GM19043 (cell line): ENCODE data around the gene TLR2.
"Not testable (repeated sequence)": the region's sequence is repeated elsewhere in the genome, so short reads cannot be mapped to it uniquely, and the experiment has no call there.

Experiments
- ATAC-seq: cut with Tn5 transposase; IDR thresholded peaks from one replicate; pipeline ENCODE4 v1.9.1; 2021; ENCODE audit warnings: low read depth; ENCODE audit not compliant: unreplicated experiment

TLR2 gene

DNA sequence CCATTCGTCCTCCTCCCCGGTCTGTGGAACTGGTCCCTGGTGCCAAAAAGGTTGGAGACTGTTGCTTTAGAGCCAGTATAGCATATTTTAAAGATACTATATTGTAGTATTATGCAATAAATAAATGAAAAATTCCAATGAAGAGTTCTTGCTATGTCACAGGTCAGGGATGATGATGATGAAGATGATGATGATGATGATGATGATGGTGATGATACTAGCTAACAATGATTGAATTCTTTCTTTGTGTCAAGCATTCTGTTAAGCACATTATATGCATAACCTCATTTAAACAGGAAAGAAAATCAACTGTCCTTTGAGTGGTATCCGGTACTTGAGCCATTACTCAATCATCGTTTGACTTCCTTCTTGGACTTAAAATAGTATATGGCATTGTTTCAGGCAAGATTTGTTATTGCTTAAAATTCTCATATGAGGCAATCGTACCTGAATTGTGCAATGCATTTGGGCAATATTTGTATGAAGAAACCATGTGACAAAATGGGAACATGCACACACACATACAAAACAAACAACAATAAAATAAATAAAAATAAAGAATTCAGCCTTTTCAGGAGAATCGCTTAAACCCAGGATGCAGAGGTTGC is 22.8 kb upstream of the TLR2 start:
- no peak for ATAC-seq

DNA sequence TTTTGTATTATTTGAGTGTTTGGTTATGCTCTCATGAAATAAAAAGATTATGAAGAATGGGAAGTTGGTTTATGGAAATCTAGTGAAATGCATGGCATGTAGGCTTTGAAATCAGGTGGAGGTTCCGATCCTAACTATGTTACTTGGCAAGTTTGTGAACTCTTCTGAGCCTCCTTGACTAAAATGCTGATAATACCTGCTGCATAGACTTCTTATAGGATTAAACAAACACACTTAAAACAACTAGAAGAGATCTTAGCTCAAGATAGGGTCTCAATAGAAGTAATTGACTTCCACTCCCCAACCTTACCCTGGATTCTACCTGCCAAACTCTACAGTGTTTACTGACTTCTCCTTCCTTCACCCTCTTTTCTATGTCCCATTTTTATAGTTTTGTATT is 22.2 kb upstream of the TLR2 start:
- ATAC-seq, result no peak

DNA sequence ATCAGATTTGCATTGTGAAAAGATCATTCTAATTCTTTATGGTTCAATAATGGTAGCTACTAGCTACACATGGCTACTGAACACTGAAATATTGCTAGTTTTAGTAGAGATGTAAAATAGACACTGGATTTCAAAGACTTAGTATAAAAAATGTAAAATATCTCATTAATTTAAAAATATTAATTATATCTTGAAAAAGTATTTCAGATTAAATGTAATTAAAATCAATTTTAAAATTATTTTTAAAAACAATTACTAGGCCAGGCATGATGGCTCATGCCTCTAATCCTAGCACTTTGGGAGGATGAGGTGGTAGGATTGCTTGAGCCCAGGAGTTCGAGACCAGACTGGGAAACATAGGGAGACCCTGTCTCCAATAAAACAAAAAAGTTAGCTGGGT is 20.4 kb upstream of the TLR2 start:
- ATAC-seq, result no peak

DNA sequence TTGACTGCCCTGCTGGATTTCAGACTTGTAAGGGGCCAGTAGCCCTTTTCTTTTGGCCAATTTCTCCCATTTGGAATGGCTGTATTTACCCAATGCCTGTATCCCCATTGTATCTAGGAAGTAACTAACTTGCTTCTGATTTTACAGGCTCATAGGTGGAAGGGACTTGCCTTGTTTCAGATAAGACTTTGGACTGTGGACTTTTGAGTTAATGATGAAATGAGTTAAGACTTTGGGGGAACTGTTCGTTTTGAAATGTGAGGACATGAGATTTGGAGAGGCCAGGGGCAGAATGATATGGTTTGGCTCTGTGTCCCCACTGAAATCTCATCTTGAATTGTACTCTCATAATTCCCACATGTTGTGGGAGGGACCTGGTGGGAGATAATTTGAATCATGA is 17.6 kb upstream of the TLR2 start:
- ATAC-seq, result not testable (repeated sequence)

DNA sequence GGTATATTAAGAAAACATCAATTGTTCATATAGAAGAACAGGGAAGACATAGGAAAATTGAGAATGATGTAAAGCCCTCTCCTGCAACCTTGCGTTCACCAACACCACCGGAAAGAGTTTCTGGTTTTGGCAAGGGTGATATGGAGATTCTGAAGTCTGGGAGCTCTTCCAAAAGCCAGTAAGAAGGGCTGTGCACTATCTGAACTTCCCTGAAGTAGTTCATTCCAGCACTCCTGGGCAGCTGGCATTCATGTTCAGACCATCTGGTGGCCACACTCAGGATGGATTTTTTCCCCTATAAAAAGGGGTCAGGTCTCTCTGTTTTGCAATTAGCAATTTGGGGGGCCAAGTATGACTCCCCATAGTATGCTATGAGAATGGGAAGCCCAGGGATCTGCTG is 15.4 kb upstream of the TLR2 start:
- no peak for ATAC-seq

DNA sequence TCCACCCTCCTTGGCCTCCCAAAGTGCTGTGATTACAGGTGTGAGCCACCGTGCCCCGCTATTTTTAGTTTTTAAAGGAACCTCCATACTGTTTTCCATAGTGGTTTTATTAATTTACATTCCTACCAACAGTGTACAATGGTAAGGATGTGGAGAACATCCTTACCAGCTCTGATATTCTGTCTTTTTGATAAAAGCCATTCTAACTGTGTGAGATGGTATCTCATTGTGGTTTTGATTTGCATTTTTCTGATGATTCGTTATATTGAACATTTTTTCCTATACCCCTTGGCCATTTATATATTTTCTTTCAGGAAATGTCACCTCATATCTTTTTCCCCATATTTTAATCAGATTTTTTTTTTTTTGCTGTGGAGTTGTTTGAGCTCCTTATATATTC is 14.2 kb upstream of the TLR2 start:
- no peak for ATAC-seq

DNA sequence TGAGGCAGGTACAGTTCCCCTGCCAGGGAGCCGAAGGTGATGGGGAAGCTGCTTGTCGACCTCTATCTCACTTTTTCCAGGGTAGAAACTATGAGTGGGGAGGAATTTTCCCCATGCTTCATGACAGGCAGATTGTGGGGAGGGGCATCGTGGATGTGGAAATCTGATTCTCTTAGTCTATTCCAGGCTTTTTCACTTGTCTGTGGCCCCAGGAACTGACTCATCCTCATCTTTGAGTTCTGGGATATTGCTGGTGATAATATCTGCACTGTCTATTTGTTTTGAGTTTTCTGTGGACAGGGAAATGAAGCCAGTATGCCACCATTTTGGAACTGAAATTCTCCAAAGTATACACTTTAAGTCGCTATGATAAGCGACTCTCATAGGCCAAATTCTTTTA is 7.6 kb upstream of the TLR2 start:
- no peak for ATAC-seq

DNA sequence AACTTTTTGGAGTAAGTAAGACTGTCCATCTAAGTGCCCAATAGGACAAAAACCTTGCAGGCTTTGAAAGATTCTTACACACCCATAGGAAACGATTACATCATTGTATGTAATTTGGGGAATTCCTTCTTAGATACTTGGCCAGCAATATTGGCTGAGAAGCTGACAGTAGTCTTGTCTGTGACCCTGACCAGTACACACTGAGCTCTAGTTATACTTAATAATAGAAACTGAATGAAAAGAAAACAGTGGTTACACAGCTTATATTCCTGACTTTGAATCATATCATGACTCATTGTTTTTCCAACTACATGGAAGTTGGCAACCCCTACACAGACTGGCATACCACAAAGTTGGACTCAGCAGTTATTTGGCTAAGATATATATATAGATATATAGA is 7.1 kb upstream of the TLR2 start:
- ATAC-seq, result no peak

DNA sequence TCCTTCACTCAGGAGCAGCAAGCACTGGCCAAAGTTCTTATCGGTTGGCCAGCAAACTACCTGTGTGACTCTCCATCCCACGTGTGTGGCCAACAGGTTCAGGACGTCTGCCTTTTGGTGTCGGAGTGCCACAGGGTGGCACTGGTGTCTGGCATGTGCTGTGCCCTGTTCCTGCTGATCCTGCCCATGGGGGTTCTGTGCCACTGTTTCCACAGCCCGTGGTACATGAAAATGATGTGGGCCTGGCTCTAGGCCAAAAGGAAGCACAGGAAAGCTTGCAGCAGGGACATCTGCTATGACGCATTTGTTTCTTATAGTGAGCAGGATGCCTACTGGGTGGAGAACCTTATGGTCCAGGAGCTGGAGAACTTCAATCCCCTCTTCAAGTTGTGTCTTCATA is 4.6 kb upstream of the TLR2 start:
- no peak for ATAC-seq

DNA sequence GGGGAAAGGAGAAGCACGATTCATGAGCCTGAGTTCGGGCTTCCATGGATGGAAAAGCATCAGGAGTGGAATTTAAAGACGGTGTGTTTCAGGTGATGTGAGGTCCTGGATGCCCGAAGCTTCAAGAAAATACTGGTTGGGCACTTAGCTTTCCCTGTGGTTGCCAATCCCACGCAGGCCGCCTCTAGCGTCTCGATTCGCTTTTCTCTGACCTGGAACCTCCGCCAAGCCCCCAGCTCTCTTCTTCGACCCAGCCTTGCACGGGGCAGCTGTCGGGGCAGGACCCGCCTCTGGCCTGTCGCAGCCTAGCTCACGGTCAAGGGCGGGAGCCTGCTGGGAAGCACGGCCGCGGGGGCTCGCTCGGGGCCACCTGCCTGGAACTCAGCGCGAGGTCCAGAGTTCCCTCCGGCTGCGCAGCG is 308 bp upstream of the TLR2 start:
- no peak for ATAC-seq

DNA sequence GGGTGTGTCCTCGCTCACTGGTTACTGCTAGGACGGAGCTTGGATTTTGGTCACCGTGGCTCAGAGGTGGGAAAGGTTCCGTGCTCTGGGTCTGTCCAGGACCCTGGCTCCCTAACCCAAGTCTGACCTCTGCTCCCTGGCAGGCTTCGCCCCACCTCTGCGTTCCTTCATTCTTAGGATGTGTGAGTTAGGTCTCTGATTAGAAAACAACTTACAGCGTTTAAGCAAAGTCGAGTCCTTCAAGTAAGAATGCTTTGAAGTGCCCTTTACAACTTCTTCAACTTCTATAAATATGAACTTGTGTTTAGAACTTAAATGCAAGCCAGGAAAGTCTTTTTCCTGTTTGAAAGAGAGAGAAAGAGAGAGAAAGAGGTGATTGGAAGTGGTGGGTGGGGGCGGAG is 891 bp downstream of the TLR2 start:
- ATAC-seq, result peak; percentile 11

DNA sequence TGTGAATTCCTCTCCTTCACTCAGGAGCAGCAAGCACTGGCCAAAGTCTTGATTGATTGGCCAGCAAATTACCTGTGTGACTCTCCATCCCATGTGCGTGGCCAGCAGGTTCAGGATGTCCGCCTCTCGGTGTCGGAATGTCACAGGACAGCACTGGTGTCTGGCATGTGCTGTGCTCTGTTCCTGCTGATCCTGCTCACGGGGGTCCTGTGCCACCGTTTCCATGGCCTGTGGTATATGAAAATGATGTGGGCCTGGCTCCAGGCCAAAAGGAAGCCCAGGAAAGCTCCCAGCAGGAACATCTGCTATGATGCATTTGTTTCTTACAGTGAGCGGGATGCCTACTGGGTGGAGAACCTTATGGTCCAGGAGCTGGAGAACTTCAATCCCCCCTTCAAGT is 20.4 kb downstream of the TLR2 start:
- no peak for ATAC-seq

DNA sequence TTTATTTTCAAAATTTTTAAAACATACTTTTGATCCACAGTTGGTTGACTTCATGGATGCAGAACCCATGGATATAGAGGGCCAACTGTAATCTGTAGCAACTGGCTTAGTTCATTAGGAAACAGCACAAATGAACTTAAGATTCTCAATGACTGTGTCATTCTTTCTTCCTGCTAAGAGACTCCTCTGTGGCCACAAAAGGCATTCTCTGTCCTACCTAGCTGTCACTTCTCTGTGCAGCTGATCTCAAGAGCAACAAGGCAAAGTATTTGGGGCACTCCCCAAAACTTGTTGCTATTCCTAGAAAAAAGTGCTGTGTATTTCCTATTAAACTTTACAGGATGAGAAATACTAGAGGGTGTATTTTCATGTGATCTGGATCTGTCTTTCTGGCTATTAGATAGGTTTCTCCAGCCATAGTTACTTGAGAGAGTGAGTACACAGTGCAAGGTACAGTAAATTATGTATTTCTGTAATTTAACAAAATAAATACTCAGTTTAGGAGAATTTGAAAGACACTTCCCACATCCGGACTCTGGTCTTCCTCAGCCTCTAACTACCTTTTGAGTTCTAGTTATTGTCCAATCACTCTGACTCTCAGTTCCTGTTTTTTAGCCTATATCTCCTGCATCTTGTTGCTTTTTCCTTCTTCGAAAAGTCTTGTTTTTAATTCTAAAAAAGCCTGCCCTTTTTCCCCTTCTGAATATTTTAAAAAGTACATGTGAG is 21.8 kb downstream of the TLR2 start:
- ATAC-seq, result peak; percentile 76

DNA sequence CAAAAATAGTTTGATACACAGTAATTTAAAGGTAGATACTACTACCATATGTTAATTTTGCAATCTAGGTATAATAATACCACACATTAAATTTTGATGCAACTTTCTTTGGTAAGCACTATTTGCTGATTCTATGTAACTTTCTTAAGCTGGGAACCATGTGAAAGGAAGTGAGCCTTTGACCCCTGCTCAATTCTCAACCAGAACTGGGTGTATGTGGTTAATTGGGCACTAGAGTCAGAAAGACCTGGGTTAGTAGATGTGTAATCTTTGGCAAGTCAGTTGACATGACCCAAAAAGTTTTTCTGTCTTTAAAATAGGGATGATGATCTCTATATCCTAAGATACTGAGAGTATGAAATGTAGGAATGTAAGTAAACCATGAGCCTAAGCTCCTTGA is 22.4 kb downstream of the TLR2 start:
- ATAC-seq, result peak; percentile 36

DNA sequence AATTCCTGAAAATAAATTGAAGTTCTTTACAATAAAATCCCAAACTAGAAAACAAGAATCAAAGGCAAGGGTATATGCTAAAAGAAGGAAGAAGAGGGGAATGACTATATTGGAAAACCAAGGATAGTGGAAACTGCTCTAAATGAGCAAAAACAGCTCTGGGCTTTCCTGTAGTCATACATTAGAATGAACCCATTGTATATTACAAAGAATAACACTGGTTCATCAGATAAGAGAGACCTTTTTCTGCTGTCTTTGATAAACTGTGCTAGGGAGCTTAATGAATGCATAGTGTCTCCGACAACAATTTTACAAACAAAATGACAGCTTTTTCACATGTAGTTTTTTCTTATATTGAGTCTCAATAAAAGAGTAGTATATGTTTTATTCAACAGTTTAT is 26.6 kb downstream of the TLR2 start:
- no peak for ATAC-seq

DNA sequence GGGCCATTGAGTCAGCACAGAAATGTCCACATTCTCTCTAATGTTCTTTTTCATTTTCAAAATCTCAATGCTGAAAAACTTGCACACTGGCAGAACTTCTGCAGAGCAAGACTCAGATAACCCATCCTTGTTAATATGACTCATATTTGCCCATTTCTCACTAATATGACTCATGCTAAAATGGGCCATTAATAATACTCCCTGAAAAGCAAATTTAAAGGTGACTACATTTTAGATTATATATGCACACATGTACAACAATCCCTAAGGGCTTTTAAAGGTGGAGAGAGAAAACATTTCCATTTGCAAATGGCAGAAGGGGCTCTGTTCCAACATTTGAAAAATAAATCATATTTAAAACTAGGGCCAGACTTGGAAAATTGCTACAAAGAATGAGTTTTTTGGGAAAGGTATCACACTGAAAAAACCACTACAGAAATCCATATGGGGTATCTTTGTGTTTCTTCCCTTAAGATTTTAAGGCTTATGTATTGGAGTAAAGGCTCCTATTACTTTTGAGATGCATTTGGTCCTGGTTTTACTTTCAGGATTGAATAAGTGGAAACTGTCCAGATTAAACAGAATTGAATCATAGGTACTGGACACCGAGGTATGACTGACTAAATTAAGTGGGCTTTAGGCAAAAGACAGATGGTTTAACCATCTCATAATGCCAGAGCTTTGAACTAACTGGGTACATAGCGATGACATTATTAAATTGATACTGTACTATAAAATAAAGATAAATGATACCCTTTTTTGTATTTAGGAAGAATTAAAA is 30.0 kb downstream of the TLR2 start:
- ATAC-seq, result no peak

DNA sequence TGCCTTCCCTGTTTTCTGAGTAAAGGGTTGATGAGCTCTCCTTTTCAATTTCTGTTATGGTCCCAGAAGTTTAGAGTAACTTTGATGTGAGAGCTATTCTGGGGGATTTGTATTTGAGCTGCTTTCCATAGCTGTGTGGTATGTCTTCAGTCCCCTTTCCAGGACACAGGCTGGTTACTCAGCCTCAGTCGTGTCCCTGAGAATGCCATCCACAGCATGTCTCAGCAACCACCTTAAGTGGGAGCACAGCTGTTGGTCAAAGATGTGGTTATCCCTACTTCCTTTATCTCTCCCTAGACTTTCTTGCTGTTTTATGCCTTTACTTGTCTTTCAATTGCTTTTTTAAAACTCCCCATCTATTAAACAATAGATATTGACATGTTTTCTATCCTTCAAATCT is 38.0 kb downstream of the TLR2 start:
- no peak for ATAC-seq

DNA sequence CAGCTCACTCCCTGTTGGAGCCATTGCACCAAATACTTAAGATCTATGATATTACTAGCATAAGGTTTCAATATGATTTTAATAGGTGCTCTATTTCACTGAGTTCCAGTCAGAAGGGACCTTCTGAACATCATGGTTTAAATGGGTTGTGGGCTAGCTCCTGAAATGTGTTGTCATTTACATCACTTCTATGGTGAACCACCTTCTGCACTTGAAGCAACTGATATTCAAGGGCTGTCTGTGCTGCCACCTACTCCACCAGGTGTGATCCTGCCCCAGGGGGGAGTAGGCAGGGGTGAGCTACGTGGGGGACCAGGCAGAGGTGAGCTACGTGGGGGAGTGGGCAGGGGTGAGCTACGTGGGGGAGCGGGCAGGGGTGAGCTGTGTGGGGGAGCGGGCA is 40.5 kb downstream of the TLR2 start:
- ATAC-seq, result no peak

DNA sequence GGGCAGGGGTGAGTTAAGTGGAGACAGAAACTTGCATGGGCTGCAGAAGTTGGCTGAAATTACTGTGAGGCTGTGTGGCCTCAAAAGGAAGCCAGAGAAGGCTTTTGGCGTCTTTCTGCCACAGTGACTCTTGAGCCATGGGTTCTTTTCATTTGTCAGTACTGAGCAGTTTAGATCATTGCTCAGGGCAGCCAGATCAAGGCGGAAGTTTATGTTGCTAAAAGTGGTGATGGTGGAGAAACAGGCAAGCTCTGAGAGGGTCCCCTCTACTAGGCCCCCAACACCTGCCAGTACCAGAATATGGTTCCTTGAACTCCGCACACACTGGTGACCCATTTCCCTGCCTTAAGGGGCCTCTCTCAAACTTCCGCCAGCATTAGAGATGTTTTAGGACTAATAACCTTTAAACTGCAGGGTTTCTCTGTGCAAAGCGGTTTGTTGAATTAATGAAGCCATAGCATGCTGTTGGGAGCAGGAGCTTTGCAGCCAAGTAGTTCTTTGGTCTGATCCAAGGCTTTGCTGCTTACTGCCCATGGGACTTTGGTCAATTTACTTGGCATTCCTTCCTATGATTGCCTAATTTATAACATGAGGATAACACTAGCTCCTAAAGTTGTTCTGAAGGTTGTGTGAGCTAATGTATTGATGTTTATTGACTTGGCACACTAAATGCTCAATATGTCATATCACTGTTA is 41.2 kb downstream of the TLR2 start:
- ATAC-seq, result no peak

DNA sequence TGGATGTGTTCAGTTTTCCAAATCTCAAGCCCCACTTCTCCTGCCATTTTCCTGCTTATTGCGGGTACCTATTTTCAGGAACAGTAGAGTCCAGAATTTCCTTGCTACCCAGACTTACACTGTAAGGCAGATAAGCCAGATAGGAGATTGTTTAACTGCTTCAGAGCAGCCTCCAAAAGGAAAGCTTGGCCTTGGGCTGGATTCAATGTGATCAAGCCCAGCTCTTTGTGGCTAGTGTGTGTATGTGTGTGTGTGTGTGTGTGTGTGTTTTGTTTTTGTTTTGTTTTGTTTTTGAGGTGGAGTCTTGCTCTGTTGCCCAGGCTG is 41.7 kb downstream of the TLR2 start:
- ATAC-seq, result no peak

DNA sequence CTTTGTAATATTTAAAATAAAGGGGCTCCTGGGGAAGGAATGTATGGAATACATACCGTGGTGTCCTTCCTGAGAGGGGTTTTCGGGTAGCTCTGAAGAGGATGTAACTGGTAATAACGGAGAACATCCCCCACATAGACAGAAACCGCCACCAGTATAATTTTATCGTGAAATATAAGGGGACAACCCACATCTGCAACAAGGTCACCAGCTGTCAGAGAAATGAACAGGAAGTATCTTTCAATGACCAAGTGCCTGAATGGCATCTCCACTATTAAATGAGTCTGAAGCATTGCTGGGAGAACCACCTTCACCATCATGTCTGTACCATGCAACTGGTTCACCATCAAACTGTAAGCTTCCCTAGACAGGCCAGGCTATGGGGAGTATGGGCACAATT is 44.1 kb downstream of the TLR2 start:
- peak; percentile 25 for ATAC-seq
